T-helper 1 cell treated with Interleukin-12 subunit alpha and Interleukin-12 subunit beta and Interleukin-4 antibody, amounts not matched to agents 30 ng/mL and 1 ng/mL, for 36 hours (primary cell): ENCODE results near the gene OR8I2. TPM values are rescaled to one million over a fixed set of nuclear protein-coding genes. Genes with fewer than 3 reads are reported as not detected.
"Not testable (repeated sequence)": the region's sequence is repeated elsewhere in the genome, so short reads cannot be mapped to it uniquely, and the experiment has no call there.

ENCODE experiments used
- intact Hi-C: fragments of 100-400 bp; cut with micrococcal nuclease; formaldehyde crosslinking; loops from one replicate; pipeline ENCODE4 v1.15.1; 2024
- total RNA-seq: library from RNA; stranded (reverse); gene quantifications from 2 replicates; pipeline ENCODE4 v1.2.3, GENCODE V29; 2022

Gene OR8I2
- total RNA-seq: not detected in 2 replicates

DNA sequence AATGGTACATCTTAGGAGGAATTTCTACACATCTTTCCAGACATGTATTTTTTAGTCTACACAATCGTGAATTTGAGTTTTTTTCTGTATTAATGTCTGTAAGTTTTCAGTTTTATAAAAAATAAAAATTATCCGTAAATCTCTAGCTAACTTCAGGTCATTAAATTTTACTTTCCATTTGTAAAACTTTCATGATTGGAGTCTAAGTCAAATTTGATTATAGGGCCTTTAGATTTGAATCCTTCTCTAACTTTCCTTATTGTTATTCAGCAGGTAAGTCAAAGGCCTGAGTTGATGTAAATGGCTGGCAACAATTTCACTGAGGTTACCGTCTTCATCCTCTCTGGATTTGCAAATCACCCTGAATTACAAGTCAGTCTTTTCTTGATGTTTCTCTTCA lies at the start of gene OR8I2:
OR8I2 (plus strand) TSS at position 301 of the 400 bp plus-strand sequence; CDS start at position 301, 0 bp downstream.
- intact Hi-C loops: no loop called here

- intact Hi-C loops: no loop called here
Observed at GRCh38 chr11:56045538-56045937, 47.6 kb upstream of the OR8I2 start.

DNA sequence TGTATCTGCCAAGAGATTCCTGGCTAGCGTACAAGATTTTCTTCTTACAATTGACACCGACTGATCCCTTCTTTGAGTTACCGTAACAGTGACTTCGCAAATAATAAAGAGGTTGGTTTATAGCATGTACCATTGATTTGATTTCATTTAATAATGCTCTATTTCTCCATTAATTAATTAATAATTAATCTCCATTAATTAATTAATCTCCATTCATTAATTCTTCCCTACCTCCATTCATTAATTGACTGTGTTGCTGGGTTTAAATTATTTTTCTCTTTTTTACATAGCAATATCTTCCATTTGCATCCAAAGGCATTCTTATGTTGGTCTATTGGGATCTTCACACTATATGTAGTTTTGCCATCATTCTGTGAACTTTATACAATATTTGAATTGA lies 44.6 kb upstream of the OR8I2 start:
- intact Hi-C loops: no loop called here

GRCh38 chr11:56049487-56049886 lies 43.6 kb upstream of the OR8I2 start:
- intact Hi-C loops: no loop called here

DNA sequence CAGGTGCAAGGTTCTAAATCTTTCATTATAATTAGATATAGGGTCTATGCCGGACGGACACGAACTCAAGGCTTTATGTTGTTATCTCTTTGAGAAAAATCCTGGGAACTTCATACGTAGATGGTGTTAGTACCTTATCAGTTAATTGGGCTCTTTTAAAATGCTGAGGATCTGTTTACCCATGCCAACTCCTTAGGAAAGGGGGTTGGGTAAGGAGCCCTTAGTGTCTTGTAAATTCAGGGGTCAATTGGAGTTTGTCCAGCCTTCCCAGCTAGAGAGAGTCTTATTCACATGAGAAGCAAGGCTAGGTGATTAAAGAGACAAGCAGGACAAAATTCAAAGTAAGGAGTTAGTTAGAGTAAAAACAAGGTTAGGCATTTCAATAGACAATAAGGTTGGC lies 36.7 kb upstream of the OR8I2 start:
- intact Hi-C loops: not testable (repeated sequence)

DNA sequence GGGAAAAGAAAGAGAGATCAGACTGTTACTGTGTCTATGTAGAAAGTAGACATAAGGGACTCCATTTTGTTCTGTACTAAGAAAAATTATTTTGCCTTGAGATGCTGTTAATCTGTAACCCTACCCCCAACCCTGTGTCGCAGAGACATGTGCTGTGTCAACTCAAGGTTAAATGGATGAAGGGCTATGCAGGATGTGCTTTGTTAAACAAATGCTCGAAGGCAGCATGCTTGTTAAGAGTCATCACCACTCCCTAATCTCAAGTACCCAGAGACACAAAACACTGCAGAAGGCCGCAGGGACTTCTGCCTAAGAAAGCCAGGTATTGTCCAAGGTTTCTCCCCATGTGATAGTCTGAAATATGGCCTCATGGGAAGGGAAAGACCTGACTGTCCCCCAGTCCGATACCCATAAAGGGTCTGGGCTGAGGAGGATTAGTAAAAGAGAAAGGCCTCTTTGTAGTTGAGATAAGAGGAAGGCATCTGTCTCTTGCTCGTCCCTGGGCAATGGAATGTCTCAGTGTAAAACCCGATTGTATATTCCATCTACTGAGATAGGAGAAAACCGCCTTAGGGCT lies 35.4 kb upstream of the OR8I2 start:
- intact Hi-C loops: not testable (repeated sequence)

DNA sequence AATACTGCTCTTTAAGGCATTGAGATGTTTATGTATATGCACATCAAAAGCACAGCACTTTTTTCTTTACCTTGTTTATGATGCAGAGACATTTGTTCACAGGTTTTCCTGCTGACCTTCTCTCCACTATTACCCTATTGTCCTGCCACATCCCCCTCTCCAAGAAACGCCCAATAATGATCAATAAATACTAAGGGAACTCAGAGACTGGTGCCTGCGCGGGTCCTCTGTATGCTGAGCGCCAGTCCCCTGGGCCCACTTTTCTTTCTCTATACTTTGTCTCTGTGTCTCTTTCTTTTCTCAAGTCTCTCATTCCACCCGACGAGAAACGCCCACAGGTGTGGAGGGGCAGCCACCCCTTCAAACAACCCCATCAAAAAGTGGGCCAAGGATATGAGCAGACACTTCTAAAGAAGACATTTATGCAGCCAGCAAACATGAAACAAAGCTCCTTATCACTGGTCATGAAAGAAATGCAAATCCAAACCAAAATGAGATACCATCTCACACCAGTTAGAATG lies 34.8 kb upstream of the OR8I2 start:
- intact Hi-C loops: not testable (repeated sequence)

DNA sequence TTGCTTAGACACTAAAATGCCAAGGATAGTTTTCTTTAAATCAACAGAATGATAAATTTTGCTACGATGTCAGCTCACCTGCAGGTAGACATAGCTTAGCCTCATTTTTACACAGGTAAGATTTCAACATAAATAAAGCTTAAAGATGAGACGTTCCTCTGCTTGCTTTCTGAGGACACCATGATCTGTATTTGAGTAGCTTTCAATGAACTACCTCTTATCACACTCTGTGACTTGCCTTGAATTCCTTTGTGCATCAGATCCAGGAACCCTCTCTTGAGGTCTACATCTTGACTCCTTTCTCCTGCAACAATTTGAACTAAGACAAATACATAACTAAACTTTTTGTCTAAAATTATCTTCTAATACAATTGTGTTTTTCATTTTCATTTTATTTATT lies 26.1 kb upstream of the OR8I2 start:
- intact Hi-C loops: no loop called here

DNA sequence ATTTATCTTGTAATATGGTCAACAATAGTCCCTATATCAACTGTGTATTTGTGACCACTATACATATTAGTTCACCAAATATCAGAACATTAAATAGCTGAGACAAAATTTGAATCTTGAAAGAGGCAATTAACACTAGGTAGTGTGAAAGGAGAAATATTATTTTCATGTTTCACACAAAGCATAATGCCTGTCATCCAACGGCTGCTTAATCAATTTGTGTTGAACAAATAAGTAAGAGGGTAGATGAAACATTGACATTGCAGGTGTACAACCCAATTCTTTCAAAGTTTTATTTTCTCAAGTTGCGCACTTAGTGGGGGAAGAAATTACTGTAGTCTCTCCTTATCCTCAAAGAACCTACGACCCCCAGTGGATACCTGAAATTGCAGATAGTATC lies 3.4 kb upstream of the OR8I2 start:
- intact Hi-C loops: no loop called here

- intact Hi-C loops: no loop called here
Observed at GRCh38 chr11:56103210-56103737, 10.2 kb downstream of the OR8I2 start, which contains the start of gene OR8H2. TSS of gene OR8H2 (plus strand) at chr11:56103687. CDS start at chr11:56105043, 1,356 bp downstream.

DNA sequence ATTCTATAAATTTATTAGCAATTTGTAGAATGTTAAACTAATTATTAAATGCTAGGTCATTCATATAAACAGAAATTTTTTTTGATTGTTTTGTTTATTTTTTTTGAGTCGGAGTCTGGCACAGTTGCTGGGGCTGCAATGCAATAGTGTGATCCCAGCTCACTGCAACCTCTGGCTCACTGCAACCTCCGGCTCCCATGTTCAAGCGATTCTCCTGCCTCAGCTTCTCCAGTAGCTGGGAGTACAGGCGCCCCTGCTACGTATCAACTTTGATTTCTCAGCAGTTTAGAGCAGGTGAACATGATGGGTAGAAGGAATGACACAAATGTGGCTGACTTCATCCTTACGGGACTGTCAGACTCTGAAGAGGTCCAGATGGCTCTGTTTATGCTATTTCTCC lies 29.0 kb downstream of the OR8I2 start, which contains the start of gene OR8H3:
OR8H3 (plus strand) TSS at position 301 of the 400 bp plus-strand sequence; CDS start at position 301, 0 bp downstream.
- intact Hi-C loops: no loop called here

- intact Hi-C loops: no loop called here
Observed at GRCh38 chr11:56140151-56140661, 47.1 kb downstream of the OR8I2 start, which contains the start of gene OR8J3. TSS of gene OR8J3 (minus strand) at chr11:56140201. CDS start at chr11:56137718, 2,483 bp downstream.

DNA sequence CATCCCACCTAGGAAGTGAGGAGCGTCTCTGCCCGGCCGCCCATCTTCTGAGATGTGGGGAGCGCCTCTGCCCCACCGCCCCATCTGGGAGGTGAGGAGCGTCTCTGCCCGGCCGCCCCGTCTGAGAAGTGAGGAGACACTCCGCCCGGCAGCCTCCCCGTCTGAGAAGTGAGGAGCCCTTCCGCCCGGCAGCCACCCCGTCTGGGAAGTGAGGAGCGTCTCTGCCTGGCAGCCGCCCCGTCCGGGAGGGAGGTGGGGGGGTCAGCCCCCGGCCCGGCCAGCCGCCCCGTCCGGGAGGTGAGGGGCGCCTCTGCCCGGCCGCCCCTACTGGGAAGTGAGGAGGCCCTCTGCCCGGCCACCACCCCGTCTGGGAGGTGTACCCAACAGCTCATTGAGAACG lies 50.6 kb downstream of the OR8I2 start:
- intact Hi-C loops: not testable (repeated sequence)

Other genes starting within 250 kb of the OR8I2 start
- gene TRIM51, start 210.0 kb upstream of the OR8I2 start, total RNA-seq: not detected in 2 replicates
- not detected in 2 replicates for gene OR5W2, start 178.7 kb upstream of the OR8I2 start, total RNA-seq
- not detected in 2 replicates for gene OR5I1, start 156.9 kb upstream of the OR8I2 start, total RNA-seq
- not detected in 2 replicates for gene OR10AG1, start 123.4 kb upstream of the OR8I2 start, total RNA-seq
- not detected in 2 replicates for gene OR5F1, start 98.7 kb upstream of the OR8I2 start, total RNA-seq
- gene OR5AS1, start 65.7 kb upstream of the OR8I2 start, total RNA-seq: not detected in 2 replicates
- not detected in 2 replicates for gene OR8H2, start 10.4 kb downstream of the OR8I2 start, total RNA-seq
- not detected in 2 replicates for gene OR8H3, start 29.1 kb downstream of the OR8I2 start, total RNA-seq
- not detected in 2 replicates for gene OR8J3, start 46.9 kb downstream of the OR8I2 start, total RNA-seq
- not detected in 2 replicates for gene OR8K5, start 67.0 kb downstream of the OR8I2 start, total RNA-seq
- gene OR5J2, start 83.3 kb downstream of the OR8I2 start, total RNA-seq: not detected in 2 replicates
- gene OR5T2, start 140.9 kb downstream of the OR8I2 start, total RNA-seq: not detected in 2 replicates
- not detected in 2 replicates for gene OR5T3, start 158.9 kb downstream of the OR8I2 start, total RNA-seq
- not detected in 2 replicates for gene OR5T1, start 180.8 kb downstream of the OR8I2 start, total RNA-seq
- not detected in 2 replicates for gene OR8H1, start 198.9 kb downstream of the OR8I2 start, total RNA-seq
- gene OR8K3, start 221.8 kb downstream of the OR8I2 start, total RNA-seq: not detected in 2 replicates